Prostate gland (tissue), 2 donors: ENCODE results near the gene SBF2.

ENCODE experiments used
- POLR2AphosphoS5 ChIP-seq: sonication (generic); formaldehyde crosslinking; IDR thresholded peaks from one replicate; pipeline ENCODE4 v1.6.1; 2017; ENCODE audit warnings: antibody characterized with exemption
- TF ChIP-seq, protein P1 (sequence below), 4 experiments: fragments of 200-600 bp in 2 of 4; fragments of 450-650 bp in 2 of 4; sonication (generic) in 2 of 4; IDR thresholded peaks; 1 replicate in 3 of 4; 2 replicates in 1 of 4; pipeline ENCODE4 v1.5.1; 2016 to 2019; ENCODE audit warnings: antibody characterized with exemption in 4 of 4, mild to moderate bottlenecking in 2 of 4, moderate library complexity in 2 of 4

DNA sequence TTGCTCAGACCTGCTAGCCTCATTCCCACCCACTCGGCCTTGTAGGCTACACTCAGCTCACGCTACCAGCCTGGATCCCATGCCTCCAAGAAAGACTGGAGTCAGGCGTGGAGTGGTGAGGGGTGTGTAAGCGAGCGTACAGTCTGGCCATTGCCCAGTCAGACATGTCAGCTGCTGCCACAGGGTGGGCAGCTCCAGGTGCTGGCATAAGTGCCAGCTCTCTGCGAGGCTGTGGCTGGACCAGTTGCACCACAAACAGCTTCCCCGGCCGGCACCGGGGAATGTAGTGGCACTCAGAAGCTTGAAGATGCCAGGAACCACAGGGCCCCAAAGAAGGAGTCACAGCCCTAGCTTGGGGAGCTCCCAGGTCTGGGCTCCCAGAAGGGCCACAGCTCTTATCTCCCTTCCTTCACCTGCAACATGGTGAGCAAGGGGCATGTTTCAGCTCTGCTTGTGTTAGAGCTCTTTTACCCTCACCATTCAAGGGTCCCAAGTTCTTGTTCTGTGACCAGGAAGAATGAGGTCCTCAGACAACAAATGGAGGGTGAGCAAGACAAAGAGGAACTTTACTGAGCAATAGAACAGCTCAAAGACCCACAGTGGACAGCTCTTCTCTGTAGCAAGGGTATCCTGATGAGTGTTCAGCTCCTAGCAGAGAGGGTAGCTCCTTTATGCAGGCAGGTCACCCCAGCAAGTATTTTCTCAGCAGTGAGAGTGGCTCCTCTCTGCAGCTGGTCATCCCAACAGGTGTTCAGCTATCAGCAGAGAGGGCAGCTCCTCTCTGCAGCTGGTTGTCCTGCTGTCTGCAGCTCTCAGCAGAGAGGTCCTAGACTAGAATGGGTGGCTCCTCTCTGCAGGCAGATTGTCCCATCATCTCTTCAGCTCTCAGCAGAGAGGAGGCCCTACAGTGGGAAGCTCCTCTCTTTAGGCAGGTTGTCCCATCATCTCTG, 6.0 kb downstream of the SBF2 start:
- TF ChIP-seq POLR2AphosphoS5 = no peak
- TF ChIP-seq, protein P1, sequence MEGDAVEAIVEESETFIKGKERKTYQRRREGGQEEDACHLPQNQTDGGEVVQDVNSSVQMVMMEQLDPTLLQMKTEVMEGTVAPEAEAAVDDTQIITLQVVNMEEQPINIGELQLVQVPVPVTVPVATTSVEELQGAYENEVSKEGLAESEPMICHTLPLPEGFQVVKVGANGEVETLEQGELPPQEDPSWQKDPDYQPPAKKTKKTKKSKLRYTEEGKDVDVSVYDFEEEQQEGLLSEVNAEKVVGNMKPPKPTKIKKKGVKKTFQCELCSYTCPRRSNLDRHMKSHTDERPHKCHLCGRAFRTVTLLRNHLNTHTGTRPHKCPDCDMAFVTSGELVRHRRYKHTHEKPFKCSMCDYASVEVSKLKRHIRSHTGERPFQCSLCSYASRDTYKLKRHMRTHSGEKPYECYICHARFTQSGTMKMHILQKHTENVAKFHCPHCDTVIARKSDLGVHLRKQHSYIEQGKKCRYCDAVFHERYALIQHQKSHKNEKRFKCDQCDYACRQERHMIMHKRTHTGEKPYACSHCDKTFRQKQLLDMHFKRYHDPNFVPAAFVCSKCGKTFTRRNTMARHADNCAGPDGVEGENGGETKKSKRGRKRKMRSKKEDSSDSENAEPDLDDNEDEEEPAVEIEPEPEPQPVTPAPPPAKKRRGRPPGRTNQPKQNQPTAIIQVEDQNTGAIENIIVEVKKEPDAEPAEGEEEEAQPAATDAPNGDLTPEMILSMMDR (IDR thresholded peaks at IDR 0.05) = no peak
